Activated CD8-positive, alpha-beta memory T cell treated with anti-CD3 and anti-CD28 coated beads, Interleukin-2, amount 50 U/mL, for 1 hour (primary cell): ENCODE data around the gene HAO1.

ENCODE experiments used
- DNase-seq: peaks from one replicate; pipeline ENCODE4 v3.0.0-alpha.2; 2020; ENCODE audit errors: extremely low read depth

Gene HAO1

GRCh38 chr20:7926767-7927166, 13.5 kb downstream of the HAO1 start:
- DNase-seq, result no peak

DNA sequence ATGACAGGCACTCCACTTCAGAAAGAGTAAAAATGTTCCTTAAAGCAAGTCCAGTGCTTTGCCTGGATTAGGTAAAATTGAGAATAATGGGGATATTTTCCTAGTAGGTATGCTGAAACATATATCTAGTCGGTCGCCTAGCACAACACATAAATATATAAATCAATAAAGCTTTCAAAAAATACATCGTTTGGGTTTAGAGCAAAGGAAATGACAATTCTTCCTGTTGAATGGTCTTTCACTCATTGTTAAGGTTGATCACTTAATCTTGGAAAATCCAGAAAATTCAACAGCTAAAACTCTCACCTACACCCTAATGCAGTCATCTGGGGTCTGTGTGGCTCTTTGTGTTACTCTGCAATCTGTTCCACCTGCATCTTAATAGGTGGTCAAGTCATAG, 13.9 kb downstream of the HAO1 start:
- DNase-seq, result no peak

DNA sequence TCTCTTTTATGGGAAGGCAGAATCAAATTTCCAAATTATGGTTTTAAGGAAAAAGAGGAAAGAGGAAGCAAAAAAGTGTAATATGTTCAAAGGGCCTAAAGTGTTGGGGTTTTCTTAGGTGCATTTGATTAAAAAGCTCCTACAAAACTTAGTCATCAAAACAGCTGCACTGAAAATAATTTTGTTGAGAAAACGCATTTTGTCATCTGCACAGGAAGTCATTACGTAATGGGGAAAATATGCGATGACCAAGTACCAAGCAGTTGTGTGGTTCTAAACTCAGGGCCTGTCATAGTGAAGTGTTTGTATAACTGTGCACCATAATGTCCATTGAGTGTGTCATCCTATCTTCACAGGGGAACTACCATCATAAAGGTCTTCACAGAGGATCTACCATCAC, 15.6 kb downstream of the HAO1 start:
- no peak for DNase-seq

DNA sequence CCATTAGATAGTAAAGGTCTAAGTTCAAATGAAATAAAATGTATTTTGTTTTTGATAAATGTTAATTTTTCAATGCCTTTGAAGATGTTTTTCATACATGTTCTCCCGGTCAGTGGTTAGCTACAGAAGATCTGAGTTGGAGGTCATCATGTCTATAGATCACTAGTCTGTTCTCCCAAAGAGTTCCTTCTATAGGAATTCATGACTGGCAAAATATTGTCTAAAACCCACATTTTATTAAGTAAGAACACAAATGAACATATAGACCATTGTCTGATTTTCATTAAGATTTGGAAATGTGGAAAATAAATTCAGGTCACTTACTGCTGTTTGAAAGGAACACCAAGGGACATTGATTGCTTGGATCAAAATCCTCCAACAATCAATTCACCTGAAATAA, 23.6 kb downstream of the HAO1 start:
- no peak for DNase-seq

DNA sequence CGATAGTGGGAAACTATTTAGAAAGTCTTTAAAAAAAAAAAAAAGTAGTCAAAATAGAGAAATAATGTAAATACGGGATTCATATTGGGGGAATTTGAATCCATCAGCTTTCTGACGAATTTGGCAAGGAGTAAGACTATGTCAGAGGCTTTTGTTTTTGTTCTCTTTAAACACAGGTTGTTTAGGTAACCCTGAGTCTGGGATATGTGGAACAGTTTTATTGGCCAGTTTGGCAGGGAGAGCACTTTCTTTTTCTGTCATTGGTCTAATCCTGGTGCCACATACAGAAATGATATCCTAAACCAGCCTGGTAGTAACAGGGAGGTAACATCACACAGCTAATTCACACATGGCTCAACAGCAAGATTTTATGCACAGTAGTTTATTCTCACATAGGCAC, 27.7 kb downstream of the HAO1 start:
- no peak for DNase-seq

GRCh38 chr20:7911586-7912330, 28.5 kb downstream of the HAO1 start:
- no peak for DNase-seq

DNA sequence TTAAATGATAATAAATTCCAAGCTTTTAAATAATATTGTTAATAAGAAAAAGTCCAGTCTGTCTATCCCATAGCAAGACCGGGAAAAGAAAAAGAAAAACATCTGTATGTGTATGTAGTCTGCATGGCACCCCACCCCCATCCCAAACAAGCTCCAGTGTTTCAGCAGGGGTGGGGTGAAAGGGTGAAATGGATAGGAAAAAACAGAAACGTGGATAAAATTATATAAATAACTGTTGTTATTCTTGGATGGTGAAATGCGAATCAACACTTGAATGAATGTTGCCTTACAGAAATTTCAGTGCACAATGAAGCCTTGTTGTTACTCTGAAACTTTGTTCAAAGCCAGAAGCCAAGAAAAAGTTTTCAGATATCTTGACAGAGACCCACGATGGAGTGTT, 31.4 kb downstream of the HAO1 start:
- DNase-seq, result no peak

DNA sequence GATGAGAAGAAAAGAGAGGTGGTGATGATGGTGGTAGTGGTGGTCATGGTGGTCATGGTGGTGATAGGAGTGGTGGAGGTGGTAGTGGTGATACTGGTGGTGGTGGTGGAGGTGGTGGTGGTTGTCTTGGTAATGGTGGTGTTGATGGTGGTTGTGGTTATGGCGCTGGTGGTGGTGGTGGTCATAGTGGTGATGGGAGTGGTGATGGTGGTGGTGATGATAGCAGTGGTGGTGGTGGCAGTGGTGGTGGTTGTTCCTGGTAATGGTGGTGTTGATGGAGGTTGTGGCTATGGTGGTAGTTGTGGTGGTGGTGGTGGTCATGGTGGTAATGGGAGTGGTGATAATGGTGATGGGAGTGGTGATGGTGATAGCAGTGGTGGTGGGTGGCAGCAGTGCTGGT, 36.8 kb downstream of the HAO1 start:
- no peak for DNase-seq

GRCh38 chr20:7902879-7903278, 37.4 kb downstream of the HAO1 start:
- no peak for DNase-seq

- DNase-seq, result no peak
These were observed 42.4 kb downstream of the HAO1 start for GRCh38 chr20:7897781-7898364.

GRCh38 chr20:7893014-7893730, 47.1 kb downstream of the HAO1 start:
- no peak for DNase-seq

DNA sequence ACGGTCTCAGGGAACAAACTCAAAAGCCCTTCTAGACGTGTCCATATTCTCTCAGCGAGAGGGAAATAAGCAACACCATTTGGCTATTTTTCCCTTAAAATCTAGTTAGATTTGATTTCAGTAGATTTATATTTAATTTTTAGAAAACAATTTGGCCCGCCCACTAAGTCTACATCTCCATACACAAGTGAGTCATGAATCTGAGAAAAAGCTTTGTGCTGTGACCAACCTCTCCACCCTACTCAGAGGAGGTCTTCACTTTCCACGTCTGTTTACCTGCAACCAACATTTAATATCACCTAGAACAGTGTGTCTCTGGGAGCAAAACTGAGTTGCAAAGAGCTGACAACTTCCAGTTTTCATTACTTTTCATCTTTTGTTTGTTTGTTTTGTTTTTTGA, 48.6 kb downstream of the HAO1 start:
- no peak for DNase-seq

DNA sequence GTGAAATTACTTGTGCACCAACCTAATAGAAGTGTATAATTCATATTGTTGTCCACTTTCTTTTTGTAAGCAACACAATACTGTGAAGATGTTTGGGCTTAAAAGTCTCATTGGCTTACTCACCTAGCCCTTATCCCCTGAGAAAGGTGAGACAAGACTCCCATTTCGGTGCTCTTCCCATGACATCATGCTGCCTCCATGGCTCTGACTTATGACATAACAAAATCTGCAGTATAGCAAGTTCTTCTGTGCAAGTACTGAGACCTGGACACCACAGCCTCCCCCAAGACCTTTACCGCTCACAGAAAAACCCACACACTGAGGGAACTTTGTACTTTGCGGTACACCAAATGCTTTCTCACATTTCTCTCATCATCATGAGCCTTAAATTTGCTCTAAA, 50.5 kb downstream of the HAO1 start:
- DNase-seq, result no peak

- DNase-seq, result no peak
These were observed 56.5 kb downstream of the HAO1 start for GRCh38 chr20:7883741-7884140.

- DNase-seq, result no peak
These were observed 56.9 kb downstream of the HAO1 start for GRCh38 chr20:7883309-7883708.

- DNase-seq, result no peak
These were observed 58.2 kb downstream of the HAO1 start for GRCh38 chr20:7882076-7882475.

GRCh38 chr20:7881551-7881950, 58.7 kb downstream of the HAO1 start:
- DNase-seq, result no peak

- no peak for DNase-seq
These were observed 60.4 kb downstream of the HAO1 start for GRCh38 chr20:7879883-7880282.

DNA sequence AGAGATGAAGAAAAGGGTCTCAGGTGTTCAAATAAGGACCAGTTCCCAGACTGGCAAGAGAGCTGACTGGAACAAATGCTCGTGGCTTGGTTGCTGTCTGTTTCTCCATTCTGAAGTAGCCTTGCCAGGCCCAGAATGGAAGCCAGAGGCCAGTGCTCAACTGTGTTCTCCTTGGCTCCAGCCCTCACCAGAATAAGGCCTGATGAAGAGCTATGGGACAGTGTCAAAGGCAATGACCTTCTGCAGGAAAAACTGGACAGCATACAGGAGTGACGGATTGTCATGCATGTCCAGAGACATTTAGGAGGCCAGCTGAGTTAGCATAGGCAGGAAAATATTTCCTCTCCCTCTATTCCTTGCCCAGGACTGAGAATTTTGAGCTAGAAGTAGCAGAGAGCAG, 72.2 kb downstream of the HAO1 start:
- no peak for DNase-seq

DNA sequence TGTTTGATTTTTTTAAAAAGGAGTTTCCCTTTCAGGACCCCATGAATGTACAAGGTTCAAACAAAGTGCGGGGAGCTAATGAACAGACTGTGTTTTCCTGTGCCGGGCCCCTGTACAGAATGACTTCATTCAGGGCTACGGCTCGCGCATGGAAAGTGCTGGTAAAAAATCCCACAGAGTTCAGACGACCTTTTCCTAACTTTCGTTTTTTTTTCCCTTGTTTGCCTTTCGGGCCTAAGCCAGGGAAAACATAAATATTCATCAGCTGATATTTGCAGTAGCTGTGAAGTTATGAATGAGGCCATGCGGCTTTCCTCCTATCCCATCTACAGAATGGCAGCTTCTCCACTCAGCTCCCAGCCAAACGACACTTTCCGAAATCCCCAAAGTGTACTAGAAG, 74.0 kb downstream of the HAO1 start:
- DNase-seq, result no peak

DNA sequence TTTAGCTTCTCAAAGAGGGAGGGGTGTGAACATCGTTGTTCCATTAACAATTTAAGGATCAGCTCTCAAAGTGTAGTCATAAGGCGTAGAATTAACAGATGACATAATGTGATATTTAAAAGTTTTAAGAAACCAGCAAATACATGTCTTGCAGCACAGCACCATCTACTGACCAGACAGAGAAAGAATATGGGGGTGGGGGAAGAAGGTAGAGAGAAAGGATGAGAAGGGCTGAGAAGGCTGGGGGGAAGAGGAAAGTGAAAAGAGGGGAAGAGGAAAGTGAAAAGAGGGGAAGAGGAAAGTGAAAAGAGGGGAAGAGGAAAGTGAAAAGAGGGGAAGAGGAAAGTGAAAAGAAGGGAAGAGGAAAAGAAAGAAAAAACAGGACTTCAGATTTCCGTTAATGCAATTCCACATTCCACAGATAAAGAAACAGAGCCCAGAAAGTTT, 80.9 kb downstream of the HAO1 start:
- no peak for DNase-seq

GRCh38 chr20:7858734-7859250, 81.5 kb downstream of the HAO1 start:
- no peak for DNase-seq

- DNase-seq, result no peak
These were observed 83.5 kb downstream of the HAO1 start for GRCh38 chr20:7856756-7857155.
